Transverse colon (tissue), 4 donors: ENCODE data around the gene PRKCQ.

Experiments
- EP300 ChIP-seq: sonication (generic); formaldehyde crosslinking; IDR thresholded peaks from one replicate; pipeline ENCODE4 v1.6.1; 2017; ENCODE audit warnings: antibody characterized with exemption, low read depth
- POLR2A ChIP-seq: fragments of 450-650 bp; IDR thresholded peaks from one replicate; pipeline ENCODE4 v1.6.1; 2016; ENCODE audit warnings: antibody characterized with exemption, mild to moderate bottlenecking, moderate library complexity
- POLR2AphosphoS5 ChIP-seq, 3 donors: sonication (generic); formaldehyde crosslinking; IDR thresholded peaks; one replicate each; pipeline ENCODE4 v1.6.1; 2016; ENCODE audit warnings: antibody characterized with exemption in 3 of 3
- TF ChIP-seq, protein P1 (sequence below), 5 experiments: fragments of 200-600 bp in 3 of 5; fragments of 450-650 bp in 2 of 5; sonication (generic) in 3 of 5; IDR thresholded peaks; 1 replicate in 2 of 5; 2 replicates in 3 of 5; pipeline ENCODE4 v1.5.1; 2016 to 2017; ENCODE audit warnings: antibody characterized with exemption in 5 of 5, inconsistent platforms in 3 of 5, mild to moderate bottlenecking in 2 of 5, moderate library complexity in 1 of 5

DNA sequence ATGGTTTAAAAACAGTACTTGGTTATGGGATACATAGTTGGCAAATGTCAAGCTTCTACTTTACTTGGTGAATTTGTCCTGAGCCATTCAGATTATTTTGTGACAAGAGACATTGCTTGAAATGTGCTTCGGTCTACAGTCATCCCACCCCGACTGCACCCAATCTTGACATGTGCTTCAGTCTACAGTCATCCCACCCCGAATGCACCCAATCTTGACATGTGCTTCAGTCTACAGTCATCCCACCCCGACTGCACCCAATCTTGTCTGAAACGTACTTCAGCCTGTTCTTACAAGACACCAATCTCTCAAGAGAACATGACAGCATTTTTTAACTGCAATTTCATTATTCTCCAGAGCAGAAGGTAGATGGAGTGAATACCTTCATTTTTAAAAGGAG is 47.8 kb downstream of the PRKCQ start:
- TF ChIP-seq, protein P1, sequence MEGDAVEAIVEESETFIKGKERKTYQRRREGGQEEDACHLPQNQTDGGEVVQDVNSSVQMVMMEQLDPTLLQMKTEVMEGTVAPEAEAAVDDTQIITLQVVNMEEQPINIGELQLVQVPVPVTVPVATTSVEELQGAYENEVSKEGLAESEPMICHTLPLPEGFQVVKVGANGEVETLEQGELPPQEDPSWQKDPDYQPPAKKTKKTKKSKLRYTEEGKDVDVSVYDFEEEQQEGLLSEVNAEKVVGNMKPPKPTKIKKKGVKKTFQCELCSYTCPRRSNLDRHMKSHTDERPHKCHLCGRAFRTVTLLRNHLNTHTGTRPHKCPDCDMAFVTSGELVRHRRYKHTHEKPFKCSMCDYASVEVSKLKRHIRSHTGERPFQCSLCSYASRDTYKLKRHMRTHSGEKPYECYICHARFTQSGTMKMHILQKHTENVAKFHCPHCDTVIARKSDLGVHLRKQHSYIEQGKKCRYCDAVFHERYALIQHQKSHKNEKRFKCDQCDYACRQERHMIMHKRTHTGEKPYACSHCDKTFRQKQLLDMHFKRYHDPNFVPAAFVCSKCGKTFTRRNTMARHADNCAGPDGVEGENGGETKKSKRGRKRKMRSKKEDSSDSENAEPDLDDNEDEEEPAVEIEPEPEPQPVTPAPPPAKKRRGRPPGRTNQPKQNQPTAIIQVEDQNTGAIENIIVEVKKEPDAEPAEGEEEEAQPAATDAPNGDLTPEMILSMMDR (IDR thresholded peaks at IDR 0.05) = no peak
- TF ChIP-seq EP300 = no peak
- TF ChIP-seq POLR2A = no peak
- TF ChIP-seq POLR2AphosphoS5 (IDR thresholded peaks at IDR 0.05) = no peak
